T47D (cell line): ENCODE measurements around the gene CELF4.

Source experiments
- DNase-seq, 2 experiments: peaks; one replicate each; pipeline versions ENCODE4 v3.0.0 to v3.0.0-alpha.2; 2011 to 2012; ENCODE audit warnings: low read depth in 1 of 2, low spot score in 1 of 2
- JUND ChIP-seq: IDR thresholded peaks from 2 replicates; pipeline ENCODE4 v1.6.1; 2012; ENCODE audit warnings: low read depth
- in situ Hi-C: cut with HindIII; loops from 2 replicates; pipeline ENCODE4 v1.10.0; 2016; ENCODE audit warnings: low sequenced_read_pairs, low pct_unique_long_range_greater_than_20kb

CELF4 gene

GRCh38 chr18:37524139-37524497 is 41.5 kb downstream of the CELF4 start:
- no peak for TF ChIP-seq JUND
- in situ Hi-C loops = no loop called here
- DNase-seq = no peak

GRCh38 chr18:37521510-37522465 is 43.8 kb downstream of the CELF4 start:
- TF ChIP-seq JUND = no peak
- DNase-seq = no peak
- in situ Hi-C loops = no loop called here

- no peak for DNase-seq
- TF ChIP-seq JUND = no peak
- in situ Hi-C loops = no loop called here
Measured at GRCh38 chr18:37520508-37520907, 45.1 kb downstream of the CELF4 start.

DNA sequence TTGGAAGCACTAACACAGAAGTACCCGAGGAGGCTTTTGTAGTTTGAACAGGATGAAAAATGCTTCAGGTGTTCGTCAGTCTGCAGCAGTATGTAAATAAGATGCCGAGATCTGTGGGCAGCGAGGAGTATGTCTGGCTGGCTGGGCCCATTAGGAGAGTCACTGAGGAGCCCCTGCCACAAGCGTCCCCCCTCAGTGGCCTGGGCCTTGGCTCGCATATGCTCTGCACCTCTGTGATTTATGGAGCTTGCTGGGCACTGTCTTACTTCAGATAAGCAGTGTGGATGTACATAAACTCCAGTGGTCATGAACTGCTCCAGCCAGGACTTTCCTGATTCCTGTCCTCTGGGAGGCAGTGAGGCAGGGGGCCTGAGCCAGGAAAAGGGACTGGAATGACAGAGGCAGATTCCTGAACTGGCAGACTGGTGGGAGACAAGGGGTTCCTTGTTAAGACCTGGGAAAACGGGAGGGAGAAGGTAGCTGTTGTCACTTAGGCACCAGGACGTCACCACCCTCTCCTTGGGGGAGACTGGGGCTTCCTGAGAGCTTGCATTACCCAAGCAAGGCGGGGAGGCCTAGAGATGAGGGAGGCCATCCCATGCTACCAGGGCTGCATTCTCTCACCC is 46.0 kb downstream of the CELF4 start:
- DNase-seq = no peak
- TF ChIP-seq JUND = no peak
- in situ Hi-C loops = no loop called here

DNA sequence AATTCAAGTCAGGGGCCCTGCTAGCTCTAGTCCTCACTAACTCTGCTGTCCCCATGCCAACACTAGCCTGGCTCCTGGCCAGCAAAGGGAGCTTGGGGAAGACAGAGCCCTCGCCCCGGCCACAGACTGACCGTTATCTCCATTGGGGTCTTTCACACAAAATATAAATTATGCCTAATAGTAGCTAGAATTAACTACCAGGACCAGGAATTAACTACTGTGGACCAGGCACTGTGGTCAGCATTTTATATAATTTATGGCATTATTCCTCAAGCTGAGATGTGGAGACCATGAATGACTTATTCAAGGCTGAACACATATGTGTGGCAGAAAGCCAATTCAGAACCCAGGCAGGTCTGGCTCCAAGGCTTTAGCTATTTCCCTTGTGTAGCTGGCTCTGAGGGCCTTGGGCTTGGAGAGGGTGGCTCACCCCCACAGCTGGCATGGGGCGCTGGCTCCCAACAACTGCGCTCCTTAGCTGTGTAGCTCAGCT is 49.2 kb downstream of the CELF4 start:
- no peak for TF ChIP-seq JUND
- DNase-seq = no peak
- in situ Hi-C loops = no loop called here

- DNase-seq = no peak
- in situ Hi-C loops = no loop called here
- TF ChIP-seq JUND = no peak
Measured at GRCh38 chr18:37514953-37515352, 50.6 kb downstream of the CELF4 start.

DNA sequence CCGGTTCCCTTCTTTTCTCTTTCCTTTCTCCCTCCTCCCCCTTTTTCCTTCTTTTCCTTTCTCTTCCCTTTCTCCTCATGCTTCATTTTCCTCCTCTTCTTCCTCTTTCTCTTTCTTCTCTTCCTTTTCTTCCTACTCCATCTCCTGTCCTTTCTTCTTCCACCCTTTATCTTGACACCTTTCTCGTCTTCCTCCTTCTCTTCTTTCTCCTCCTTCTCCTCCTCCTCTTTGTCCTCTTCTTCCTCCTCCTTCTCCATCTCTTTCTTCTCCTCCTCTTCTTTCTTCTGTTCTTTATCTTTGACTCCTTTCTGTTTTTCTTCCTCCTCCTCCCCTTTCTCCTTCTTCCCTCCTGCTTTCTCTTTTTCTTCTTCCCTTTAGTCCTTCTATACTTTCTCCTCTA is 53.2 kb downstream of the CELF4 start:
- in situ Hi-C loops = no loop called here
- TF ChIP-seq JUND = no peak
- no peak for DNase-seq

GRCh38 chr18:37511721-37512298 is 53.8 kb downstream of the CELF4 start:
- TF ChIP-seq JUND = no peak
- DNase-seq = no peak
- in situ Hi-C loops = no loop called here

GRCh38 chr18:37509600-37509999 is 56.0 kb downstream of the CELF4 start:
- no peak for TF ChIP-seq JUND
- in situ Hi-C loops = no loop called here
- DNase-seq = no peak

GRCh38 chr18:37508207-37508606 is 57.4 kb downstream of the CELF4 start:
- in situ Hi-C loops = no loop called here
- TF ChIP-seq JUND = no peak
- DNase-seq = no peak

GRCh38 chr18:37507239-37507638 is 58.4 kb downstream of the CELF4 start:
- in situ Hi-C loops = no loop called here
- no peak for TF ChIP-seq JUND
- DNase-seq = no peak

GRCh38 chr18:37506001-37506400 is 59.6 kb downstream of the CELF4 start:
- no peak for TF ChIP-seq JUND
- in situ Hi-C loops = no loop called here
- DNase-seq = no peak

GRCh38 chr18:37505321-37505720 is 60.3 kb downstream of the CELF4 start:
- no peak for TF ChIP-seq JUND
- in situ Hi-C loops = no loop called here
- DNase-seq = no peak
